Mammary epithelial cell (primary cell): ENCODE data around the gene ESPNL.

Source experiments
- CTCF ChIP-seq, 2 donors: IDR thresholded peaks in 1 of 2; conservative IDR thresholded peaks in 1 of 2; 2 replicates each; pipeline ENCODE4 v1.5.1; 2011 to 2012; ENCODE audit warnings: inconsistent platforms in 2 of 2, low read length in 2 of 2, mild to moderate bottlenecking in 2 of 2, control low read depth in 1 of 2, low read depth in 1 of 2; ENCODE audit not compliant: insufficient read depth in 1 of 2; ENCODE audit errors: extremely low read depth in 1 of 2
- EZH2 ChIP-seq: IDR thresholded peaks from 2 replicates; pipeline ENCODE4 v1.6.1; 2012; ENCODE audit warnings: low read length, inconsistent platforms, borderline replicate concordance

GRCh38 chr2:238143239-238143951 is 43.3 kb downstream of the ESPNL start:
- TF ChIP-seq CTCF (conservative IDR thresholded peaks at IDR 0.05 in 1 of 2, IDR thresholded peaks at IDR 0.05 in 1 of 2; ENCODE audit: extremely low read depth in 1 of 2, insufficient read depth in 1 of 2, low read depth in 1 of 2, low read length in 2 of 2) (no peak), EZH2 (no peak)
